NCI-H69 (cell line): ENCODE results near the gene NUMB.
A peak's percentile ranks its signal among the peaks of the same experiment; 100 is the strongest.

Experiments used
- DNase-seq: peaks from one replicate; lab custom pipeline; 2025; lab: John Stamatoyannopoulos, UW

Gene NUMB

DNA sequence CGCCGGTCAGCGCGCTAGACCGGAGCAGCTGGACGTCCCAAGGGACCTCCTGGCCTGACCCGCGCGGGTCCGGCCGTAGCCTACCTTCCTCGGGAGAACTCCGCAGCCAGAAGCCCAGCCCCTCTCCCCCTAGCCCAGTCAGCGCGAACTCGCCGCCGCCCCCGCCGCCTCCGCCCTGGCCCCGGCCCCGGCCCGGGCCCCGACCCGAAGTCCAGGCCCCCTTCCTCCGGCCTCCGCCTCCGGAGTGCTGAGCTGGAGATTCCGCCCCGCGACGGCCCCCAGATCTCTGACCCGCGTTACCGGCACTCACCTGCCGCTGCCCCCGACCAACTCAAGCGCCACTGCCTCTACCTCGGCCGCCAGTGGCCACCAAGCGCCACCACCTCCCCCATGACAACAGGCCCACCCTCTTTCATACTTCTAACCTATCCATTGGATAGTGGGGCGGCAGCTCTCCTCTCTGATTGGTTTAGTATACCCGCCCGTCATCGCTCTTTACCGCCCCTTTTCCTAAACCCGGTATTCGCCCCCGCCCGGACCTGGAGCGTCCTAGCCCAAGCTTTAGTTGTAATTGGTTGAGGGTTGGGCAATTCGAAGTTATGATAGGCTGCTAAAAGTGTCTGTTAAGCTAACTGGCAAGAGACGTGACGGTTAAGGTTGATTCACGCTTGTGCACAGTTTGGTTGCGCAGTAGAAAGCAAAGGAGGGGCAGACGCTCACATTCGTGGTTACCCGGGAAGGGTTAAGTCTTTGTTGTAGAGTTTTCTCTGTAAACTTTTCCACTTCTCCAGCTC, at the start of gene NUMB:
Gene NUMB (minus strand): TSS at position 364 of the 794 bp plus-strand sequence. CDS start 102,795 bp downstream, outside the sequence.
- peak; percentile 100 for DNase-seq

DNA sequence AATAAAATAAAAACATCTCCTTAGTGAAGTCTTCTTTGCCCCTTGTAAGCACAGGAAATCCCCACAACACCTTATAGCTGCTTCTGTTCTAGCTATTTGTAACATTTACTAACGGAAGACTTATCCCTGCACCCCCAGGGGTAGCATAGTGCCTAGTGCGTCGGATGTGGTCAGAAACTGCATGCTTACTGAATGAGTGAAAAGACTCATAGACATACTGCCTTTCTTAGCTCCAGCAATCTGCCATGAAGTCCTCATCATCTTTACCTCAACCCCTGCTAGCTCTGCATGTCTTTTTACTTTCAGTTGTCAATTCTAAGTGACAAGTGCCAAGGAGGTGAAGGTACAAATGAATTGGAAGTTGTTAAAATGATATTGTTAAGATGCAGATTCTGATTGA, 45.3 kb upstream of the NUMB start:
- no peak for DNase-seq

DNA sequence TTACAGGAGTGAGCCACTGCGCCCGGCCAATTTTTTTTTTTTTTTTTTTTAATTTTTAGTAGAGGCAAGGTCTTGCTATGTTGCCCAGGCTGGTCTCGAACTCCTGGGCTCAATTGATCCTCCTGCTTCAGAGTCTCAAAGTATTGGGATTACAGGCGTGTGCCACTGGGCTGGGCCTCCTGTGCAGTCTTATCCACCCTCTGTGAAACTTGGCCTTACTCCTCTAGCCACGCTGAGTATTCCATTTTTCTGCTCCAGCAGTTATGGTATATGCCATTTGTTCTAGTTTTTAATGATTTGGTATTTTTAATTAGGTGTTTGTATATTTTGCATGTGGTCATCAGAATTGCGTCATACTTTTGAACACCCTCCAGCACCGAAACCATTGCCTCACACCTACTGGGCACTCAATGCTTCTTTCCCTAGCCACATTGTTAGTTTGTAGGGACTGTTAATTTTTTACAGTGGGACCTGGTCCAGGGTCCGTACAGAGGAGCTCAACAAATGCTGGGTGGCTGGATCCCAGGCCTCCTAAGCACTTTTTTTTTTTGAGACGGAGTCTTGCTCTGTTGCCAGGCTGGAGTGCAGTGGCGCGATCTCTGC, 43.8 kb upstream of the NUMB start:
- DNase-seq = no peak

DNA sequence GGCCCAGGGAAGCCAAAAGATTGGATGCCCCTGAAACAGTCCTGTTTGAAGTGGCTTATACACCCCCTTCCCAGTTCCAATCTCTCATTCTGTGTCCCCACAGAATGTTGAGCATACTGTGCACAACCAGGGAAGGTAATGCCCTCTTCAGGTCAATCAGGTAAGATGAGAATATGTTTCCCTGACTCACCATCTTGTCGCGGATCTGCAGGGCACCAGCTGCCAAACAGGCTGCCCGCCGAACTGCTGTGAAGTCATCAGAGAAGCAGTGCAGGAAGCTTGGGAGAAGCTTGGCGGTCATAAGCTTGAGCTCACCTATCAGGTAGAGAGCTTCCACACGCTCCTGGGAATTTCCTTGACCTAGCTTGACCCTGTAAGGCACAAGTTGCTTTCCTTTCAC, 42.0 kb upstream of the NUMB start:
- peak; percentile 46 for DNase-seq

DNA sequence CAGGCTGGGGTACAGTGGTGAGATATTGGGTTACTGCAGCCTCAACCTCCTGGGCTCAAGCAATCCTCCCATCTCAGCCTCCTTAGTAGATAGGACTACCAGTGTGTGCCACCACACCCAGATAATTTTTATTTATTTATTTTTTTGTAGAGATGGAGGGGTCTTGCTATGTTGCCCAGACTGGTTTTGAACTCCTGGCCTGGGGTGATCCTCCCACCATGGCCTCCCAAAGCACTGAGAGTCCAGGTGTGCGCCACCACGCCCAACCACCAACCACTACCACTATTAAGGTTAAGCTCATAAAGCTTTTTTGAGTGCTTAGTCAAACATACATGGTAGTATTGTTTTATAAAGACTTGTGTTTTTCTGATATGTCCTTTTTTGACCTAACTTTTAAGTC, 36.2 kb upstream of the NUMB start:
- DNase-seq = no peak

DNA sequence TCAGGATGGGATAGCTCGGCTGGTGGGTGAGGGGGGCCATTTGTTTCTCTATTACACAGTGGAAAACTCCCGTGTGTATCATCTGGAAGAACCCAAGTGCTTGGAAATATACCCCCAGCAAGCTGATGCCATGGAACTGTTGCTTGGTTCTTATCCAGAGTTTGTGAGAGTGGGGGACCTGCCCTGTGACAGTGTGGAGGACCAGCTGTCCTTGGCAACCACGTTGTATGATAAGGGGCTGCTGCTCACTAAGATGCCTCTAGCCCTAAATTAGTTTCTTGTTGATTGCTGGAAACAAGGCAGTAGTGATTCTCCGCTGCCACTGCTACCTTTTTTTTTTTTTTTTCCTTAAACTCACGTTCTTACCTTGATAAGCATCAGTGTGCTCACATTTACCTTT, 34.3 kb upstream of the NUMB start:
- no peak for DNase-seq

DNA sequence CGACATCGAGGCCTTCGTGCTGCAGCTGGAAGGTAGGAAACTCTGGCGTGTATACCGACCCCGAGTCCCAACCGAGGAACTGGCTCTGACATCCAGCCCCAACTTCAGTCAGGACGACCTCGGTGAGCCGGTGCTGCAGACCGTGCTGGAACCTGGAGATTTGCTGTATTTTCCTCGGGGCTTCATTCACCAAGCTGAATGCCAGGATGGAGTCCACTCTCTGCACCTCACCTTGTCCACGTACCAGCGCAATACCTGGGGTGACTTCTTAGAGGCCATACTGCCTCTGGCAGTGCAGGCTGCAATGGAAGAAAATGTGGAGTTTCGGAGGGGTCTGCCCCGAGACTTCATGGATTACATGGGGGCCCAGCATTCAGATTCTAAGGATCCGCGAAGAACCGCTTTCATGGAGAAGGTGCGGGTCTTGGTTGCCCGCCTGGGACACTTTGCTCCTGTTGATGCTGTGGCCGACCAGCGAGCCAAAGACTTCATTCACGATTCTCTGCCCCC, 33.8 kb upstream of the NUMB start:
- no peak for DNase-seq

DNA sequence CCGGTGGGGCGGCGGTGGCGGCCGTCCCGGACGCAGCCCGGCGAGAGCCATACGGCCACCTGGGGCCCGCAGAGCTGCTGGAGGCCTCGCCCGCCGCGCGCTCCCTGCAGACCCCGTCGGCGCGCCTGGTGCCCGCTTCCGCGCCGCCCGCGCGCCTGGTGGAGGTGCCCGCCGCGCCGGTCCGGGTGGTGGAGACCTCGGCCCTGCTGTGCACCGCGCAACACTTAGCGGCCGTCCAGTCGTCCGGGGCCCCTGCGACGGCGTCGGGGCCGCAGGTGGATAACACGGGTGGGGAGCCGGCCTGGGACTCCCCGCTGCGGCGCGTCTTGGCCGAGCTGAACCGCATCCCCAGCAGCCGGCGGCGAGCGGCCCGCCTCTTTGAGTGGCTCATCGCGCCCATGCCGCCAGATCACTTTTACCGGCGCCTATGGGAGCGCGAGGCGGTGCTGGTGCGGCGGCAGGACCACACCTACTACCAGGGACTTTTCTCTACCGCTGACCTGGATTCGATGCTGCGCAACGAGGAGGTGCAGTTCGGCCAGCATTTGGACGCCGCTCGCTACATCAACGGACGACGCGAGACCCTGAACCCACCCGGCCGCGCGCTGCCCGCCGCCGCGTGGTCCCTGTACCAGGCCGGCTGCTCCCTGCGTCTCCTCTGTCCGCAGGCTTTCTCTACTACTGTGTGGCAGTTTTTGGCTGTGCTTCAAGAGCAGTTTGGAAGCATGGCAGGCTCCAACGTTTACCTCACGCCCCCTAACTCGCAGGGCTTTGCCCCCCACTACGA, 33.1 kb upstream of the NUMB start:
- DNase-seq = peak; percentile 84

DNA sequence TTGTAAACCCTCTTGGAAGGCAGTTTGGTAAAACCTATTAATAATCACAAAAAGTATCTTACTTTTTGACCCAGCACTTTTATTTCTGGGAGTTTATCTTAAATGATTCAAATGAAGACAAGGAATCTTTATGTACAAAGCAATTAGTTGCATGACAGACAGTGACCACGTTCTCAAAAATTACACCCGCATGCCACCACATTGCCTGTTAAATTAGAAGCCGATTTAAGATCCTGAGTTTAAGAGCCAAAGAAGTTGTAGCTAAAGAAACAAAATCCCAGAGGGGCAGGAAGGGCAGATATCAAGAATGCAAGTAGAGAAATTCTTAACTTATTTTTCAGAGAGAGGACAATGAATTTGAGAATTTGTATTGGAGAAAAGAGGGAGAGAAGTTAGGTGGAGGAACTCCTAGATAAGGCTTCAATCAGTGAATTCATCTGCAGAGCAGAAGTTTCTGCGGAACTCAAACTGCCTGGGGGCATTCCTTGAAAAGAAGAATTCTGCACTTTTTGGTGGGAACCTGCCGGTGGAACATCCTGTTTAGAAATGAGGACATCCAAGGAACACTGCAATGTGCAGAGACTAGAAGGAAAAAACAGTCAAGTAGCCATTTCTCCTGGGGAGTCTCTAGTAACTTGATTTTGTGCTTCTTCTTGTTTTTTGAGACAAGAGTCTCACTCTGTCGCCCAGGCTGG, 31.3 kb upstream of the NUMB start:
- peak; percentile 22 for DNase-seq

DNA sequence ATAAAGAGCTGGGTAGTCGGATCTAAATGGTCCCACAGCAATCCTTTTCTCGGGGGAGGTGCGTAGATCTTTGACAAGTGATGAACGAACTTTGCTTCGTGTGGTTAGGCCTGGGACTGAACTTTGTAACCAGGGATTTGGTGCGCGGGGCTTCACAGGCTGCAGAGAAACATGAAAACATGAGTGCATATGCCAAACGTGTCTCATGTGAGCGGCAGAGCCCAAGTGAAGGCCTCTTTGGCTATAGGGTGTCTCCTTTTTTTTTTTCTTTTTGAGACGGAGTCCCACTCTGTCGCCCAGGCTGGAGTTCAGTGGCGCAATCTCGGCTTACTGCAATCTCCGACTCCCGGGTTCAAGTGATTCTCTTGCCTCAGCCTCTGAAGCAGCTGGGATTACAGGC, 20.3 kb upstream of the NUMB start:
- DNase-seq = no peak

DNA sequence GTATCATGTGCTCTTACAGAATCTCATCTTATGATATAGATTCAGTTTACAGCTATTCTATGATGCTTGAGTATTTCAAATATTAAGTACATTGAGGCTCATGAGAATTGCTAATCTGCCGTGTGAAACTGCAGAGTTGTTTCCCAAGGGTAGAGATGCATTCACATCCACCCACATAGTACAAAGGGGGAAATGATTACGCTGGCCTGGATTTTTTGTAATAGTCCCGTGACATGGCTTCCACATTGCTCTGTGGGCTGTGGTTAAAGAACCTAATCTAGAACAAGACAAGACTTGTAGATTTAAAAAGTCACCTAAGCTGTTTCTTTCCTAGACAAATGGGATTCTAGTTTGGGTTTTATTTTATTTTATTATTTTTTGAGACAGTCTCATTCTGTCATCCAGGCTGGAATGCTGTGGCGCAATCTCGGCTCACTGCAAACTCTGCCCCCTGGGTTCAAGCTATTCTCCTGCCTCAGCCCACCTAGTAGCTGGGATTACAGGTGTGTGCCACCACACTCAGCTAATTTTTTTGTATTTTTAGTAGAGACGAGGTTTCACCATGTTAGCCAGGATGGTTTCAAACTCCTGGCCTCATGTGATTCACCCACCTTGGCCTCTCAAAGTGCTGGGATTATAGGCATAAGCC, 19.4 kb upstream of the NUMB start:
- DNase-seq = no peak

DNA sequence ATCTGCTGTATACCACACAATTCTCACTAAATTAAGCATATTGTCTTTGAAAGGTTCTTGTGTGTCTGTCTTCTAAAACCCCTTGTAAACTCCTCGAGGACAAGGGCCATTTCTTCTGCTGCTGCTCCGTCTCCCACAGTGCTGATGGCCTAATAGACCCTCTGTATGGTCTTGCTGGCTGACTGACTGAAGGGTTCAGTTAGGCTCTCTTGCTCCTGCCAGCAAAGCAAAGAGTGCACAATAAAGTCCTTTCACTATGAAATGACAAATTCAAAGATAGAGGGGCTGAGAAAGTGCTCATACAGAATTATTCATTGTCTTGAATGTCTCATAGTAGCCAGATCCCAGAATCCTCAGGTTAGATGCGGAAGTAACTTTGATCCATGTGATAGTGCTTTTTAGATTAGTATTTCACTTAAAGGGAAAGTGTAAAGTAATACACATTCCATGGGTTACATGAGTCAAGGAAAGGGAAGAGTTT, 18.1 kb upstream of the NUMB start:
- no peak for DNase-seq

DNA sequence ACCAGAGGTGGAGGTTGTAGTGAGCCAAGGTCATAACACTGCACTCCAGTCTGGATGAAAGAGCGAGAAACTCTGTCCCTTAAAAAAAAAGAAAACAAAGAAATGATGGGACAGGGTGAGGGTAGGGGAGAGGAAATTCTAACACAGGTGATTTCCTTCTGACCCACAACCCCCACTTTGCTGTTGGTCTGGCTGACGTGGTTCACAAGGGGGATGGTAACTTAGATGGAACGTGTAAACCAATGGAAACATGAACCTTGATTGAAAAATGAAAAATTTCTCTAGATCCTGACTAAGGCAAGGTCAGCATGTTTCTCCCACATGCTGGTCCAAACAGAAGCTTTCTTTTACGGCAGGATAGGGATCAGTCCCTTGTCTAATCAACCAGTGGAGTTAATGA, 16.6 kb upstream of the NUMB start:
- DNase-seq = no peak

DNA sequence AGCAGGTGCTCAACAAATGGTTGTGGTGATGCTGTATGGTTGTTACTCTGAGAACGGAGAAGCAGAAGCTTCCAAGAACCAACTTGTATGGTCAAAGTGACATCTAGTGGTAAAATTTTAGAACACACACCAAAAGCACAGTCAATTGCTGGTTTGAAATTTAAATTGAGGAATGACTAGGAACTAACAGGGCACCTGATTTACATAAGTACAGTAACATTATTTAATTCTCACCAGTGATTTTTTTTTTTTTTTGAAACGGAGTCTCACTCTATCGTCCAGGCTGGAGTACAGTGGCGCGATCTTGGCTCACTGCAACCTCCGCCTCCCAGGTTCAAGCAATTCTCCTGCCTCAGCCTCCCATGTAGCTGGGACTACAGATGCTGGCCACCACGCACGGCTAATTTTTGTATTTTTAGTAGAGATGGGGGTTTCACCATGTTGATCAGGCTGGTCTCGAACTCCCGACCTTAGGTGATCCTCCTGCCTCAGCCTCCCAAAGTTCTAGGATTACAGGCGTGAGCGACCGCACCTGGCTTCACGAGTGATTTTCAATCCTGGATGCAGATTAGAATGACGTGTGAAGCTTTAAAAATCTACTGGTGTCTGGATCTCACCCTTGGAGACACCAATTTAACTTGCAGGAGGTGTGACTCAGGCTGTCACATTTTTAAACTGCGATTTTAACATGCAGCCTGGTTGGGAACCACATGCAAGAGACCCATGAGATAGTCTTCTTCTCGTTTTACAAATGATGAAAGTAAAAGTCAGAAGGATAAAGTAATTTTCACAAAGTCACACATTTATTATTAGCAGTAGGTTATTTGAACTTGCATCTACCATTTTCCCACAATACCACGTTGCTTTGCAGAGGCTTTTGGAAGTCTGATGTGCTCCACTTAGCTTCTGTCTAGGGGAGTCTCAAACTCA, 14.1 kb upstream of the NUMB start:
- DNase-seq = peak; percentile 85

DNA sequence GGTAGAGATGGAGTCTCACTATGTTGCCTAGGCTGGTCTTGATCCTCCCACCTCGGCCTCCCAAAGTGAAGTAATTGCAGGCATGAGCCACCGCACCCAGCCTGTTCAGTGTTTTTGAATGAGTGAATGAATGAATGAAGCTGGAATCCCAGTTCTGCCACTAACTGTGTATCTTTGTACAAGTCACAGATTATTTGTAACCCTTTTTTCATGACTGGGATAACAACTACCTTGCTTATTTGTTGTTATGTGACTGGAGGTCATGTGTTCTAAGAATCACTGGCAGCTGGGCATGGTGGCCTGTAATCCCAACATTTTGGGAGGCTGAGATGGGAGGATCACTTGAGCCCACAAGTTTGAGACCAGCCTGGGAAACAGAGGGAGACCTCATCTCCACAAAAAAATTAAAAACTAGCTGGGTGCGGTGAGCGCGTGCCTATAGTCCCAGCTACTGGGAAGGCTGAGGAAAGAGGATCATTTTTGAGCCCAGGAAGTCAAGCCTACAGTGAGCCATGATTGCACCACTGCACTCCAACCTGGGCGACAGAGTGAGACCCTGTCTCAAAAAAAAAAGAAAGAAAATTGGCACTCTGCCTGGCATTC, 13.3 kb upstream of the NUMB start:
- no peak for DNase-seq

DNA sequence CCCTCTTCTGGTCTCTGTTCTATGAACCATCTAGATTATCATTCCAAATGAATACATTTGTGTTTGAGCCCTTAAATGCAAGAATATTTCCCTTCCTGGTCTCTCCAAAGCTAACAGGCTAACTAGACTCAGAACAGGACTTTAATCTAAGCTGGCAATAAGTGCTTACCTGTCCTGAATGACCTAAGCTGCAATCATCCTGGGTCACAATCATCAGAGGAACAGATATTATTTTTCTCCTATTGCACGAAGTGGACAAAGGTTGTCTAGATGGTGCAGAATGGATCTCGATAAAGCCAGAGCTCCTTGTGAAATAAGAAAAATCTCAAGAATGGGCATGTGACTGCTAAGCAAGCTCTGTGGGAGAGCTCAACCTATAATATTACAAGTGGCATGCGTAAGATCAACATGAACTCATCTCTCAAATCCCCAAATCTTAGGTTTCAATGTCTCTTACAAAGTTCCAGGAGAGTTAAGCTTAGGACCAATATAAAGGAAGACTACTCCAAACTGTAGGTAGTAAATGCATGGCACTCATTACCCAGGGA, 10.6 kb upstream of the NUMB start:
- no peak for DNase-seq

DNA sequence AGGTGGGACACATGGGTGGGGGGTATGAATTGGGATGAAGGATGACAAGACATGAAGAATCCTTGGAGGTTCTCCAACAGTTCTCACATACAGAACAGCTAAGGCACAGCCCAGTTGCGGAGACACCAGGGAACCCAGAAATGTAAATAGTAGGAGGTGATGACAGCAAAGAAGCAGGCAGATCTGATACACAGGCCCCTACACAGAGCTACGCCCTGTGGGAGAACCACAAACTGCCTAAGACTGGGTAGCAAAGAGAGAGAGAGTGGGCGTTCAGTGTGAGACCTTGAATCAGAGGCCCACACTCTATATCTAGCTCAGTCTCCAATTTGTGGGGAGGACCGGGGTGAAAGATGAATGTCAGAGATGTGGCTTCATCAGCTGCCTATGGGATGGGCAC, 9.5 kb upstream of the NUMB start:
- no peak for DNase-seq

DNA sequence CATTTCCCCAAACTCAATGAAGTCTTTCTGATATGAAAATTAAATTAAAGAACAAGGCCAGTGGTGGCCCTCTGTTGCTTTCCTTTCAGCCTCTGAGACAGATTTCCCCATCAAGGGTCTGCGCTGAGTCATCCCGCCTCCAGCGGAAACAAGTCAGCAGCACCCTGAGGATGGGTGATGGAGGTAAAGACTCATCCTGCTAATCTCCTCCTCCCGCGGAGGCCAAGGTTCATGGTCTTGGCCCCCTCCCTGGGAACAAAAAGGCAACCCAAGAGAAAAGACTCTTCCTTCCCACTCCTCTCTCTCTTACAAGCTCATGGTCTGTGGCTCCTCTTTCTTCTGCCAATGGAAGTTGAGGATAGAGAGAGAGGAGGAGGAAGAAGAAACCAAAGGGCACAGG, 9.0 kb upstream of the NUMB start:
- no peak for DNase-seq

DNA sequence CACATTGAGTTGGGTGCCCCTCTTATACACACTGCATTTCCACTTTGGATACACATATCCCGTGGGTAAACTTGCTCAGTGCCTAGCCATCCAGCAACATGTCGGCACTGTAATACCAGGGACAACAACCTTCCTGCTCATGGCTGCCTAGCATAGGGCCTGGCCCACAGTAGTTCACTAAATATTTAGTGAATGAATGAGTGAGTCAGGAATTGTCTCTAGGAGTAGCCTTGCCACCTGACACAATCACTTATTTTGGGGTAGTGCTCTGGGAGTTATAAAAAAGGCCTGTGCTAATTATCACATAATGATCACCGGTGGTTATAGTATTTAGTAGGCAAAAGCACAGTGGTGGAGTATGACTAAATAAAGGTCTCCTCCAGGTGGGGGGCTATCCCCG, 8.5 kb upstream of the NUMB start:
- no peak for DNase-seq
